MM.1S (cell line): Measurements from ENCODE around the gene PCMTD2.

Experiments used
- DNase-seq: peaks from one replicate; pipeline ENCODE4 v3.0.0-alpha.2; 2015
- H2AFZ ChIP-seq: fragments of 300-600 bp; sonication (generic); 2 replicates; pipeline ENCODE4 v1.6.0; 2016; ENCODE audit warnings: antibody characterized with exemption, low read length
- H3F3A ChIP-seq: fragments of 300-600 bp; sonication (generic); 2 replicates; pipeline ENCODE4 v1.6.1; 2016; ENCODE audit warnings: mild to moderate bottlenecking, antibody characterized with exemption, low read length, moderate library complexity, mixed read lengths; ENCODE audit not compliant: insufficient read depth
- H3K27ac ChIP-seq: fragments of 300-600 bp; sonication (generic); 2 replicates; pipeline ENCODE4 v1.5.1; 2016; ENCODE audit warnings: mild to moderate bottlenecking, low read length
- H3K27me3 ChIP-seq: fragments of 300-600 bp; sonication (generic); replicated peaks from 2 replicates; pipeline ENCODE4 v1.6.0; 2016; ENCODE audit warnings: low read length; ENCODE audit not compliant: insufficient read depth
- H3K36me3 ChIP-seq: fragments of 300-600 bp; sonication (generic); replicated peaks from 2 replicates; pipeline ENCODE4 v1.6.1; 2016; ENCODE audit warnings: mild to moderate bottlenecking, low read length, mixed read lengths; ENCODE audit not compliant: insufficient read depth
- H3K4me1 ChIP-seq: fragments of 300-600 bp; sonication (generic); 2 replicates; pipeline ENCODE4 v1.6.1; 2016; ENCODE audit warnings: low read length, mixed read lengths
- H3K4me2 ChIP-seq: fragments of 300-600 bp; sonication (generic); 2 replicates; pipeline ENCODE4 v1.6.0; 2016; ENCODE audit warnings: low read depth, low read length
- H3K4me3 ChIP-seq: fragments of 300-600 bp; sonication (generic); 2 replicates; pipeline ENCODE4 v1.5.1; 2016; ENCODE audit warnings: low read length, mixed read lengths
- H3K79me2 ChIP-seq: fragments of 300-600 bp; sonication (generic); 2 replicates; pipeline ENCODE4 v1.6.1; 2016; ENCODE audit warnings: mixed run types, low read length, mixed read lengths
- H3K9ac ChIP-seq: fragments of 300-600 bp; sonication (generic); 2 replicates; pipeline ENCODE4 v1.6.1; 2016; ENCODE audit warnings: low read length, mixed read lengths
- H3K9me2 ChIP-seq: fragments of 300-600 bp; sonication (generic); replicated peaks from 2 replicates; pipeline ENCODE4 v1.6.1; 2016; ENCODE audit warnings: mild to moderate bottlenecking, low read length, mixed read lengths; ENCODE audit not compliant: insufficient read depth
- H3K9me3 ChIP-seq: fragments of 300-600 bp; sonication (generic); replicated peaks from 2 replicates; pipeline ENCODE4 v1.6.1; 2016; ENCODE audit warnings: mild to moderate bottlenecking, low read length, mixed read lengths; ENCODE audit not compliant: insufficient read depth
- H4K20me1 ChIP-seq: fragments of 300-600 bp; sonication (generic); 2 replicates; pipeline ENCODE4 v1.6.1; 2016; ENCODE audit warnings: mild to moderate bottlenecking, low read length, moderate library complexity, mixed read lengths; ENCODE audit not compliant: insufficient read depth
- EZH2 ChIP-seq: fragments of 300-600 bp; sonication (generic); optimal IDR thresholded peaks from 2 replicates; pipeline ENCODE3; 2017; ENCODE audit warnings: low read depth, mild to moderate bottlenecking, antibody characterized with exemption, low read length, mixed read lengths
- EZH2phosphoT487 ChIP-seq: fragments of 300-600 bp; sonication (generic); IDR thresholded peaks from 2 replicates; pipeline ENCODE4 v1.6.1; 2018; ENCODE audit warnings: antibody characterized with exemption, low read length
- TF ChIP-seq, protein P1 (sequence below): fragments of 300-600 bp; sonication (generic); IDR thresholded peaks from 2 replicates; pipeline ENCODE4 v1.5.1; 2016; ENCODE audit warnings: antibody characterized with exemption, low read length, mixed read lengths

Gene PCMTD2

DNA sequence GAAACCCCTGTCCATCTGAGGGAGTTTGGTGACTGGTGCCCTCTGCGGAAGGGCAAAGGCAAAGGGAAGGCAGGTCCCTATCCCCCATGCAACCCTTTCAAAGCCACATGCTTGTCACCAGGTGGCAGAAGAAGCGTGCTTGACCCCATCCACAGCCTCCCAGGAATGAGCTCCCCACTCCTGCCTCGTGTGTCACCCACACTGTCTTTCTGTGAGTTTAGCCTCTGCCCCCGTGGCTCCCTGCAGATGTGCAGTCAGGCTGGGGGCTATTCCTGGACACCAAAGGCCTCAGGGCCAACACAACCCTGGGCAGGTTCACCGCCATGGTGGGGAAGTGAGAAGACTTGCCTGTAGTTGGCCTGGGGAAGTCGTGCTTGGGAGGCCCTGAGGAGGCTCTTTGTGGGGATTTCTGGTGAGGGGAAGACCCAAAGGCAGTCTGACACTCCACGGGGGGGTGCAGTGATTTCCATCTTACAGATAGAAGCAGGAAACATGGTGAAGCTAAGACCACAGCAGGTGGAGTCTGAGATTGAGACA lies 16.6 kb upstream of the PCMTD2 start:
- Histone ChIP-seq H3K9me3 (no peaks in the 10 kb centered on the region), H2AFZ (no peak overlapping the region), H3K9ac (no peak overlapping the region), H3K9me2 (no peaks in the 10 kb centered on the region), H3K79me2 (no peaks in the 10 kb centered on the region), H3K4me1 (no peaks in the 10 kb centered on the region), H3K4me3 (no peak overlapping the region), H3F3A (no peaks in the 10 kb centered on the region), H3K4me2 (no peak overlapping the region), H4K20me1 (no peaks in the 10 kb centered on the region), H3K36me3 (no peaks in the 10 kb centered on the region), H3K27me3 (peaks cover 78% of the 10 kb centered on the region), H3K27ac (no peak overlapping the region)
- no peak for DNase-seq
- TF ChIP-seq EZH2 (no peak), EZH2phosphoT487 (no peak)
- TF ChIP-seq, protein P1, sequence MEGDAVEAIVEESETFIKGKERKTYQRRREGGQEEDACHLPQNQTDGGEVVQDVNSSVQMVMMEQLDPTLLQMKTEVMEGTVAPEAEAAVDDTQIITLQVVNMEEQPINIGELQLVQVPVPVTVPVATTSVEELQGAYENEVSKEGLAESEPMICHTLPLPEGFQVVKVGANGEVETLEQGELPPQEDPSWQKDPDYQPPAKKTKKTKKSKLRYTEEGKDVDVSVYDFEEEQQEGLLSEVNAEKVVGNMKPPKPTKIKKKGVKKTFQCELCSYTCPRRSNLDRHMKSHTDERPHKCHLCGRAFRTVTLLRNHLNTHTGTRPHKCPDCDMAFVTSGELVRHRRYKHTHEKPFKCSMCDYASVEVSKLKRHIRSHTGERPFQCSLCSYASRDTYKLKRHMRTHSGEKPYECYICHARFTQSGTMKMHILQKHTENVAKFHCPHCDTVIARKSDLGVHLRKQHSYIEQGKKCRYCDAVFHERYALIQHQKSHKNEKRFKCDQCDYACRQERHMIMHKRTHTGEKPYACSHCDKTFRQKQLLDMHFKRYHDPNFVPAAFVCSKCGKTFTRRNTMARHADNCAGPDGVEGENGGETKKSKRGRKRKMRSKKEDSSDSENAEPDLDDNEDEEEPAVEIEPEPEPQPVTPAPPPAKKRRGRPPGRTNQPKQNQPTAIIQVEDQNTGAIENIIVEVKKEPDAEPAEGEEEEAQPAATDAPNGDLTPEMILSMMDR, result no peak

GRCh38 chr20:64239449-64240242 lies 15.9 kb upstream of the PCMTD2 start:
- Histone ChIP-seq H3K9ac (no peak overlapping the region), H3K4me2 (no peak overlapping the region), H3K27me3 (peaks cover 81% of the 10 kb centered on the region), H2AFZ (no peak overlapping the region), H3F3A (no peaks in the 10 kb centered on the region), H3K79me2 (no peaks in the 10 kb centered on the region), H4K20me1 (no peaks in the 10 kb centered on the region), H3K9me3 (no peaks in the 10 kb centered on the region), H3K4me1 (no peaks in the 10 kb centered on the region), H3K9me2 (no peaks in the 10 kb centered on the region), H3K4me3 (no peak overlapping the region), H3K27ac (no peak overlapping the region), H3K36me3 (no peaks in the 10 kb centered on the region)
- DNase-seq, result no peak
- TF ChIP-seq, protein P1, result no peak
- TF ChIP-seq EZH2 (no peak), EZH2phosphoT487 (no peak)

DNA sequence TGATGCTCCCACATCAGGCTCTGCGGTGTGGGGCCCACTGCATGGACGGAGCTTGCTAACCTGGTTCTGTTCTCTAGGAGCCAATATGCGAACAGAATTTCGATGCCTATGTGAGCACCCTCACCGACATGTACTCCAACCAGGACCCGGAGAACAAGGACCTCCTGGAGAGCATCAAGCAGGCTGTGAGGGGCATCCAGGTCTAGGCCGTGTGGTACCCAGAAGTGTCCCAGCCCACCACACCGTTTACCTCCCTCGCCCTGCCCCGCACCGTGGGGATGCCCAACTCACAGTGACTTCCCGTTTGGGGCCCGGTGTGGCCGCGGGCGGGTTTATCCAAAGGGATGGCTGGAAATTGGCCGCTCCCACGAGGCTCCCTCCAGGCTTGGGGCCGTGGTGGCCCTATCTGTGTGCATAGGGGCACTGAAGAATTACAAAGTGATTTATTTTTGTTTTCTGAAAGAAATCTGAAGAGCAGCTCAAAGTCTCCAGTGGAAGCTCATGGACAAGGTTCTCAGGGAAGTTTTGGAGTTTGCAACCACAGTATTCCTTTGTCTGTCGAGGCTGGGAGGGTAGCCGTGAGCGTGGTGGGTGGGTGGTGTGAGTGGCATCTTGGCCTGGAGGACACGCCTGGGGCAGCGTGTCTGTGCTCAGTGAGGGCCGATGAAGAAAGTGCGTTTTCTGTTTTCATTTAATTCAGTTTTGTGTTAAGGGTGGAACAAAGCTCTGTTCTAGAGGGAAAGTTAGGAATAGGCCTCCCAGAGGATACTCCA lies 15.1 kb upstream of the PCMTD2 start:
- Histone ChIP-seq H3K79me2 (no peaks in the 10 kb centered on the region), H3K4me2 (no peak overlapping the region), H3K9ac (no peak overlapping the region), H3K27ac (no peak overlapping the region), H3K9me2 (no peaks in the 10 kb centered on the region), H3K36me3 (no peaks in the 10 kb centered on the region), H3K4me3 (no peak overlapping the region), H4K20me1 (no peaks in the 10 kb centered on the region), H3F3A (no peaks in the 10 kb centered on the region), H2AFZ (no peak overlapping the region), H3K27me3 (peaks cover 89% of the 10 kb centered on the region), H3K9me3 (no peaks in the 10 kb centered on the region), H3K4me1 (no peaks in the 10 kb centered on the region)
- no peak for DNase-seq
- TF ChIP-seq EZH2, result no peak
- no peak for TF ChIP-seq EZH2phosphoT487
- TF ChIP-seq, protein P1, result no peak
